HG03196 (cell line): Measurements from ENCODE around the gene CMTM1.
"Not testable (repeated sequence)": the region's sequence is repeated elsewhere in the genome, so short reads cannot be mapped to it uniquely, and the experiment has no call there.

Source experiments
- ATAC-seq: cut with Tn5 transposase; IDR thresholded peaks from one replicate; pipeline ENCODE4 v1.9.1; 2021; ENCODE audit not compliant: unreplicated experiment

CMTM1 gene

DNA sequence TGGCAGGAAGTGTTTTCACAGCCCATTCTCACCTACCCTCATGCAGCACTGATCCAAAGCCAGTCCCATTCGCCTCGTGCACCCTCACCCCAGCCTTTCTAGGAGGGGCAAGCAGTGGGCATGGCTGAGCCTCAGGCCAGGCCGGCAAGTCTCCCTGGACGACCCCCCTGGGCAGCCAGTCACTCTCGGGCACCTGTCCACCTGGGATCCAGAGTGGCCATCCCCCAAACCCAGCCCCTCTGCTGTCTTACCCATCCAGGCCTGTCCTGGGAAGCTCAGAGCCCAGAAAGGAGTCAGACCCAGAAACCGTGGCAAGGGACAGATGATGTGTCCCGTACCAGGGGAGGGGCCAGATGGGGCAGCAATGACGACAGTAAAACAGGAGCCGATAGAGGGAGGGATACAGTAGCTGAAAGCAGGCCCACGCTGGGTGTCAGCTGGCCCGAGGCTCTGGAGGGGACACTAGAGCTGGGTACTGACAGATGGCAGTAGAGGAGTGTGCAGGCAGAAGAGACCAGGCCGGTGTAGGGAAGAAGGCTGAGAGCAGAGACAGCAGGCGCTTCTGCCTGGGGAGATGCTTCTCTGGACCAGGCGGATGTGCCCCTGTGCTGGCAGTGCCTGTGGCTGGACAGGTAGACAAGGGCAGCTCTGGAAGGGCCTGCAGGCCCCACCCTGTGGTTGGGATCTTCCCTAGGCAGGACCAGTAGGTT, 44.0 kb downstream of the CMTM1 start:
- ATAC-seq: no peak

- not testable (repeated sequence) for ATAC-seq
Measured at GRCh38 chr16:66611911-66612310, 45.7 kb downstream of the CMTM1 start.

GRCh38 chr16:66612422-66612821, 46.2 kb downstream of the CMTM1 start:
- no peak for ATAC-seq

- no peak for ATAC-seq
Measured at GRCh38 chr16:66614161-66614802, 48.0 kb downstream of the CMTM1 start.

DNA sequence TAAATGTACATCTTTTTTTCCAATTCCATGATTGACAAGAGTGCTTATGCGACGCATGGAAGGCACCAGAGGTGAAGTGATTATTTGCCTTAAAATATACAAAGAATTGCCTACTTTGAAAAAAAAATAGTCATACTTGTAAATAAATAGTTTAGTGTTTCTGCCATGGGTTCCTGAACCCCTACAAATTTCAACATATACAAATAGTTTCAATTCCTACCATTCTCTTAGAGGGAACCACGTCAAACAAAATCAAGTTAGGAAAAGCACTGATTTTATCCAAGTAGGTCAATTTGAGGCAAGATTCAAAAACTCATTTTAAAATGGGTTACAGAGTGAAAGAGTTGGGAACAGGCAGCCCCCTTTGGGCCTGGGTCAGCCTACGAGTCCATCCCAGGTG, 49.9 kb downstream of the CMTM1 start:
- ATAC-seq: no peak

- ATAC-seq: no peak
Measured at GRCh38 chr16:66616592-66616991, 50.4 kb downstream of the CMTM1 start.

- no peak for ATAC-seq
Measured at GRCh38 chr16:66617010-66617434, 50.8 kb downstream of the CMTM1 start.

- ATAC-seq: no peak
Measured at GRCh38 chr16:66617728-66618127, 51.5 kb downstream of the CMTM1 start.

DNA sequence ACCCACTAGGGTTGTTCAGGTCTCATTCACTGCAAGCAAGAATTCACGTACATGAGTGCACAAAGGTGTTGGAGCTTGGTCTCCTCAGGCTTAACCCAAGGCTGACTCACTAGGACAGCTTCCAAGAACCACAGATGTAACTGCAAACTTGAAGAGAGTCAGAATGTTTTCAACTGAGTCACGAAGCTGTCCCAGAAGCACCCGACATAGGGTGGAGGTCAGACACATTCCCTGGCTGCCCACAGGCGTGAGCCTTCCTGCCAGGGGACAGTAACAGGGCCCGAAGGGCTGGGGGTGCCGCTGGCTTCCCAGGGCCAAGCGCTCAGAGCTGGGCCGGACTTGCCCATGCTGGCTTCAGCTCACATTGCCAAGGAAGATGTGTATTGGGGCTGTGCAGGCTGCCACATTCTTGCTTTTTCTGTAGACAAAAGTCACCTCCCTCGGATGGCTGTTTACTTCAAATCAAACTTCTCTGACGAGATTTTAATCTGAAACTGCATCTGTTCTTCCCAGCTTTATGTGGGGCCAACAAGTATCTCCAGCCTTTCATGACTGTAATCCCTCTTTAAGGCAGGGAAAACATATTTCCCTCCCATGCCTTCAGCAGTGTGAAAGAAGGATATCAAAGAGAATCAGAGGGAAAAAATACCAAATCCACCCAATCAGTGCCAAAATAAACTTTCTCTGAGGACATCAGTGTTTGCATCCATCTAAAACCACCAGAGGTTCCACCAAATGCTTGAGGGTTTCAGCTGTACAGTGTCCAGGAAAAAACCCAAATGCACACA, 52.5 kb downstream of the CMTM1 start:
- ATAC-seq: no peak

DNA sequence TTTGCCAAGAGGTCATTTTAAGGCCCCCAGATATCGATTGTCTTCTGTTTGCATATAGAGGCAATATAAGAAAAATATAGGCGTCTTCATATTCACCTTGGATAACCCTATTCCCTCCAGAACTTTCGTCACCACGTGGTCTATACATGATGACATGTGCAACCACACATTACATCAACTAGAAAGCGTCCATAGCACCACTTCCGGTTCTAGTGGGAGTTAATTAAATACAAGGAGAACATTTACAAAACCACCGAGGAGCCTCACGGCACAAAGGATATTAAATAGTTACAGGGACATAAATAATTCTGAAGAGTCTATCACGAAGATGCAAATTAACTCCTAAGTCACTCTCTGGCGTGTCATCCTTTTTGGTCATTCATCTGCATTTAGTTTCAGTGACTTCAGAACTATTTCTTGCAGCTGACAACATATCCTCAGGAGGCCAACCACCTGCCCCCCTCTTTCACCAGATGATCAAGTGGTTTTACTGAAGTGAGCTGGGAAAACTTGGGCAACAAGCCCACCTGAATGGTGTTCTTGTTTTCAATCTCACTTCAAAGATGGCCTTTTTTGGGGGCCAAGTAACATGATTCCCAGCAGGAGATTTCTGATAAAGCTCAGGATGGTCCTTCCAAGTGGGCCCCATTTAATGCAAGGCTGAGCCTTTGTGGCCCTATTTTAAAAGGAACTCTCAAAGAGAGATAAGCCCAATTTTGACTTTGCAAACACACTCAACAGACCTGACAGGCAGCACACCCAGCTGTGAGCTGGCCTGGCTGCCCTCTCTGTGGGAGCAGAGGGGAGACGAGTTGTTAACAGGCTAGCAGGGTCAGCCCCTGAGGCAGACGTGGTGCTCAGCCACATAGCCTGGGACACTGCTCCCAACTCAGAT, 53.5 kb downstream of the CMTM1 start:
- ATAC-seq: no peak

DNA sequence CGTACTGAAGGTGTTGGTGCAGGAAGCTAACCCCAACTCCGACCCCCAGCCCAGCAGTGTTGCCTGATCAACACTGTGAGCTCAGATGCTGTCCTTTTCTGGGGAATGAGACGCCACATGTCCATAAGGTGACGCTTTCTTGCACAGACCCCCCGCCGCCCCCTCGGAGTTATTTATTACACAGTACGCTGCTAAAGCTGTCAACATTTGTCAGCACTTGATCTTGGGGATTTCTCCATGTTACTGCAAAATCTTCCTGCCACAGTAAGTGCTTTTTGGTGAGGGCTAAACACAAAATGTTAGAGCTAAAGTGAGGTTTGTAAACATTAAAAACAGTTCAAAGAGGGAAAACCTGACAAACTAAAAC, 54.2 kb downstream of the CMTM1 start:
- no peak for ATAC-seq

- no peak for ATAC-seq
Measured at GRCh38 chr16:66621973-66622372, 55.7 kb downstream of the CMTM1 start.

- no peak for ATAC-seq
Measured at GRCh38 chr16:66622863-66623262, 56.6 kb downstream of the CMTM1 start.

GRCh38 chr16:66623755-66624154, 57.5 kb downstream of the CMTM1 start:
- ATAC-seq: no peak

DNA sequence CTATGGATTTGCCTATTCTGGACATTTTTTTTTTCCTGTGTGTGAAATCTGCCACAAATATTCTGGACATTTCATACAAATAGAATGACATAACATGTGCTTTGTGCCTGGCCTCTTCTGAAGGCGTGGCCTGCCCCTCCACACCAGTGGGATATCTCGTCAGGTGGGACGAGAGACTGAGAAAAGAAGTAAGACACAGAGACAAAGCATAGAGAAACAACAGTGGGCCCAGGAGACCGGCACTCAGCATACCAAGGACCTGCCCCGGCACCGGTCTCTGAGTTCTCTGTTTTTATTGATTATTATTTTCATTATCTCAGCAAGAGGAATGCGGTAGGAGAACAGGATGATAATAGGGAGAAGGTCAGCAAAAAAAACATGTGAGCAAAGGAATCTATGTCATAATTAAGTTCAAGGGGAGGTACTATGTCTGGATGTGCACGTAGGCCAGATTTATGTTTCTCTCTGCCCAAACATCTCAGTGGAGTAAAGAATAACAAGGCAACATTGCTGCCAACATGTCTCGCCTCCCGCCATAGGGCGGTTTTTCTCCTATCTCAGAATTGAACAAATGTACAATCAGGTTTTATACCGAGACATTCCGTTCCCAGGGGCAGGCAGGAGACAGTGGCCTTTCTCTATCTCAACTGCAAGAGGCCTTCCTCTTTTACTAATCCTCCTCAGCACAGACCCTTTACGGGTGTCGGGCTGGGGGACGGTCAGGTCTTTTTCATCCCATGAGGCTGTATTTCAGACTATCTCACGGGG, 61.6 kb downstream of the CMTM1 start:
- not testable (repeated sequence) for ATAC-seq
